ENCODE results near the gene BRI3BP.

The BRI3BP gene

DNA sequence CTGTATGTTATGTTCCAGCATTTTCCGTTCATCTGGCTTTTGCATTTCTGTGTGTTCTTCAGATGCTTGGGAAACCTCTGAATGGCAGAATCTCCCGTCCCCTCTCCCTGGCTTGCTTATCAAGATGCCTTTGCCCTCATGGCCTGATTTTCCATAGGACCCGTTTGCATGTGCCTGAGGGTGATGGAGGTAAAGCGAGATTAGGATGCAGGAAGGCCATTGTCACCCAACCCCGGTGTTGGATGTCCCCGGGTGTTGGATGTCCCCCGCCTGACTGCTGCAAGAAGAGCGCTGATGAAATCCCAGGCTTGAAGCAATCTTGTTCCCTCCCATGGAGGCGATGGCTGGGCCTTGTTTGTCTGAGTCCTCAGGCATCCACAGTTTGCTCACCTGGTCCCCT is 9.6 kb downstream of the BRI3BP start:
- H3K27me3 ChIP-seq (ENCODE audit: insufficient read depth, poor library complexity, severe bottlenecking), result no peaks in the 10 kb centered on the region

DNA sequence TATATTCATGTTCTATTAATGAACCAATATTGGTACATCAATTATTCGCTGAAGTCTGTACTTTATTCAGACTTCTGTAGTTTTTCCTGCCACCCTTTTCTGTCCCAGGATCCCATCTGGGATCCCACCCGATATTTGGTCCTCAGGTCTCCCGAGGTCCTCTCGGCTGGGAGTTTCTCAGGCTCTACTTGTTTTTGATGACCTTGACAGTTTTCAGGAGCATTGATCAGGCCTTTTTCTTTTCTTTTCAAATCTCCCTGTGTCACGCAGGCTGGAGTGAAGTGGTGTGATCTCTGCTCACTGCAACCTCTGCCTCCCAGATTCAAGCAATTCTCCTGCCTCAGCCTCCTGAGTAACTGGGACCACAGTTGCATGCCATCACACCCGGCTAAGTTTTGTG is 11.2 kb downstream of the BRI3BP start:
- TF ChIP-seq CTCF (IDR thresholded peaks at IDR 0.05; ENCODE audit: insufficient read depth, low read length), result no peak
- Histone ChIP-seq H3K27me3 (ENCODE audit: insufficient read depth, poor library complexity, severe bottlenecking) (no peaks in the 10 kb centered on the region), H3K4me3 (replicated peaks; ENCODE audit: insufficient read depth, low read length) (no peak overlapping the region), H3K27ac (replicated peaks) (no peak overlapping the region)
- no peak for DNase-seq (ENCODE audit: low read depth in 1 of 2, low spot score in 1 of 2)

More for the DNA sequence above, 9.6 kb downstream of the BRI3BP start:
- Histone ChIP-seq H3K4me3 (replicated peaks; ENCODE audit: insufficient read depth, low read length) (no peak overlapping the region), H3K27ac (replicated peaks) (no peak overlapping the region)
- TF ChIP-seq SPI1 (IDR thresholded peaks at IDR 0.05; ENCODE audit: borderline replicate concordance, low read depth), result no peak
- no peak for TF ChIP-seq POLR2AphosphoS5 (IDR thresholded peaks at IDR 0.05; ENCODE audit: low read depth)
- DNase-seq (ENCODE audit: low read depth in 1 of 2, low spot score in 1 of 2), result peak in 1 of 2 experiments; percentile 58

GRCh38 chr12:125005652-125006051 is 12.2 kb downstream of the BRI3BP start:
- no peaks in the 10 kb centered on the region for H3K27me3 ChIP-seq (ENCODE audit: insufficient read depth, poor library complexity, severe bottlenecking)
- no peak for DNase-seq (ENCODE audit: low read depth in 1 of 2, low spot score in 1 of 2)
- no peak overlapping the region for H3K27ac ChIP-seq (replicated peaks)
- no peak overlapping the region for H3K4me3 ChIP-seq (replicated peaks; ENCODE audit: insufficient read depth, low read length)
- no peak for TF ChIP-seq CTCF (IDR thresholded peaks at IDR 0.05; ENCODE audit: insufficient read depth, low read length)
- no peak for TF ChIP-seq REST (IDR thresholded peaks at IDR 0.05; ENCODE audit: insufficient replicate concordance, low read depth)
- TF ChIP-seq GABPA (IDR thresholded peaks at IDR 0.05; ENCODE audit: low read depth), result no peak
- no peak for TF ChIP-seq POLR2AphosphoS5 (IDR thresholded peaks at IDR 0.05; ENCODE audit: low read depth)
- no peak for TF ChIP-seq SPI1 (IDR thresholded peaks at IDR 0.05; ENCODE audit: borderline replicate concordance, low read depth)

DNA sequence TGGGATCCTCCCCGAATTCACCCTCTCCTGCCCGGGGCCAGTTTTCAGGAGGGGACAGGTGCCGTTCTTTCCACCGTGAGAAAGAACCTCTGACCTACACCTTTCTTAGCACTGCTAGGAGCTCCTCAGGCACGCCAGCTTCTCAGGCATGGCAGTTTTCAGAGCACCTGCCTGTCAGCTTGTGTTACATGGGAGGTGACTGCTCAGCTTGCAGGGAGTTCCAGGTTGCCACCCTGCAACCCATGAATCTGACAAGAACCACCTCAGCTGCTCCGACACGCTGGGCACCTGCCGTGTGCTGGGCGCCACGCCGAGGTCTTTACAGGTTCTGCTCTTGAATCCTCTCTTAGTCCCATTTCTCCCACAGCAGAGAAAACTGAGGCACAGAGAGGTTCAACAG is 12.9 kb downstream of the BRI3BP start:
- no peak for DNase-seq (ENCODE audit: low read depth in 1 of 2, low spot score in 1 of 2)
- no peak overlapping the region for H3K4me3 ChIP-seq (replicated peaks; ENCODE audit: insufficient read depth, low read length)
- H3K27me3 ChIP-seq (ENCODE audit: insufficient read depth, poor library complexity, severe bottlenecking), result no peaks in the 10 kb centered on the region
- TF ChIP-seq POLR2AphosphoS5 (IDR thresholded peaks at IDR 0.05; ENCODE audit: low read depth) (no peak), GABPA (IDR thresholded peaks at IDR 0.05; ENCODE audit: low read depth) (no peak), SPI1 (IDR thresholded peaks at IDR 0.05; ENCODE audit: borderline replicate concordance, low read depth) (no peak), REST (IDR thresholded peaks at IDR 0.05; ENCODE audit: insufficient replicate concordance, low read depth) (no peak), CTCF (IDR thresholded peaks at IDR 0.05; ENCODE audit: insufficient read depth, low read length) (no peak)
- no peak overlapping the region for H3K27ac ChIP-seq (replicated peaks)

All from HL-60 (cell line).